NT2/D1 (cell line): ENCODE measurements around the gene RPL37.
"Not testable (repeated sequence)": the region's sequence is repeated elsewhere in the genome, so short reads cannot be mapped to it uniquely, and the experiment has no call there.

Experiments
- DNase-seq: peaks from one replicate; pipeline ENCODE4 v3.0.0-alpha.2; 2011; ENCODE audit warnings: low read depth, low spot score
- H3K27me3 ChIP-seq: 2 replicates; pipeline ENCODE4 v1.6.0; 2011; ENCODE audit warnings: mild to moderate bottlenecking; ENCODE audit not compliant: insufficient read length, insufficient read depth
- H3K36me3 ChIP-seq: 2 replicates; pipeline ENCODE4 v1.6.1; 2011; ENCODE audit warnings: mild to moderate bottlenecking, low read length, mixed read lengths; ENCODE audit not compliant: insufficient read depth, insufficient read length
- H3K4me1 ChIP-seq: 2 replicates; pipeline ENCODE4 v1.5.1; 2011; ENCODE audit not compliant: insufficient read depth, insufficient read length
- H3K4me3 ChIP-seq: 2 replicates; pipeline ENCODE4 v1.5.1; 2011; ENCODE audit warnings: low read depth; ENCODE audit not compliant: insufficient read length
- H3K9ac ChIP-seq: 2 replicates; pipeline ENCODE4 v1.6.0; 2011; ENCODE audit warnings: low read depth; ENCODE audit not compliant: insufficient read length
- H3K9me3 ChIP-seq: 2 replicates; pipeline ENCODE4 v1.5.1; 2011; ENCODE audit warnings: mild to moderate bottlenecking, low read length; ENCODE audit not compliant: insufficient read depth
- SUZ12 ChIP-seq: IDR thresholded peaks from 2 replicates; pipeline ENCODE4 v1.6.1; 2011; ENCODE audit not compliant: insufficient read length, insufficient read depth; ENCODE audit errors: extremely low read depth
- YY1 ChIP-seq: IDR thresholded peaks from 2 replicates; pipeline ENCODE4 v1.6.1; 2011; ENCODE audit not compliant: insufficient read length, insufficient read depth
- ZNF274 ChIP-seq: IDR thresholded peaks from 2 replicates; pipeline ENCODE4 v1.6.1; 2011; ENCODE audit warnings: mild to moderate bottlenecking, low read depth, low read length

The RPL37 gene

DNA sequence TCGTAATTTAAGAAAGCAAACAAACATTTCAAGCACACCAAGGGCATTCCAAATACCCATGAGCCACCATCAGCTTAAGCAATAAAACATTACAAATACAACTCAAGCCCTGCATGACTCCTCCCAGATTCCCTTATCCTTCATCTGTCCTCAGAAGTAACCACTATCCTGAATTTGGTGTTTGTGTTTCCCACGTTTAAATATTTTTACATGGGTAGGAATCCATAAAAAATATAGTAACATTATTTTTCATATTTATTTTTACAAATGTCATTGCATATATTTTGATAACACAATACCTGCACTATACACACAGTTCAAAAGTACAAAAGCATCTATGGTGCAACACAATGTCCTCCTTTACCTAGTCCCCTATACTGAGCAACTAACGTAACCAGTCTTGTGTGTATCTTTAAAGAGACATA is 43.3 kb downstream of the RPL37 start:
- no peak for DNase-seq
- H3K4me1 ChIP-seq, result no peaks in the 10 kb centered on the region
- H3K36me3 ChIP-seq, result peaks cover 11% of the 10 kb centered on the region
- H3K4me3 ChIP-seq, result no peak overlapping the region
- no peaks in the 10 kb centered on the region for H3K9me3 ChIP-seq
- TF ChIP-seq SUZ12, result no peak
- no peak for TF ChIP-seq YY1
- TF ChIP-seq ZNF274, result no peak
- no peaks in the 10 kb centered on the region for H3K27me3 ChIP-seq
- no peak overlapping the region for H3K9ac ChIP-seq

DNA sequence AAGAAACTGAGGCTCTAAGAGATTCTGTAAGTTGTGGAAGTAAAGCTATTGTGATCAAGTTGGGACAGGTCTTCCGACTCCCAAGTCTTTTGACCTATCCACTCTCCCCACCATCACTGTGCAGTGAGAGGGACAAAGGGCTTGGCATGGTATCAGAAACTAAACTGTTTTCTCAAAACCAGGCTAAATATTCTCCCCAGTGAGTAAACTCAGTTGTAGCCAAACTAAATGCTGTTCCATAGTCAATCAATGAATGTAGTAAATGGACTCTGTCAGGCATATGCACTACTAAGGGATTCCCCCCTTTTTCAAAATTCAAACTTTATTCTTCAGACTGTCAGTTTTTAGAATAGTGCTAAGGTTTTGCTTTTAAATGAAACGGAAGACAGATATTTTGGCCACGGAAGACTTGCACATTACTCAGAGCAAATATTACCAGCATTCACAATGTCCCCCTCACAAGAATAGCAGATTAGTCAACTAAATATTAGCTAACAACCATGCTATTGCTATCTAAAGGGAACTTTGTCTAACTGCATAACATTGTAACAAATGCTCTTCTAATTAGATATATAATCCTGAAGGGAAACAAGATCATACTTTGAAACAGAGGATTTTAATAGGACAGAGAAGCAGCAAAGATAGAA is 44.0 kb downstream of the RPL37 start:
- Histone ChIP-seq H3K36me3 (peaks cover 11% of the 10 kb centered on the region), H3K9me3 (no peaks in the 10 kb centered on the region), H3K9ac (no peak overlapping the region), H3K27me3 (no peaks in the 10 kb centered on the region), H3K4me1 (no peaks in the 10 kb centered on the region), H3K4me3 (no peak overlapping the region)
- no peak for DNase-seq
- no peak for TF ChIP-seq SUZ12
- no peak for TF ChIP-seq ZNF274
- TF ChIP-seq YY1, result no peak

DNA sequence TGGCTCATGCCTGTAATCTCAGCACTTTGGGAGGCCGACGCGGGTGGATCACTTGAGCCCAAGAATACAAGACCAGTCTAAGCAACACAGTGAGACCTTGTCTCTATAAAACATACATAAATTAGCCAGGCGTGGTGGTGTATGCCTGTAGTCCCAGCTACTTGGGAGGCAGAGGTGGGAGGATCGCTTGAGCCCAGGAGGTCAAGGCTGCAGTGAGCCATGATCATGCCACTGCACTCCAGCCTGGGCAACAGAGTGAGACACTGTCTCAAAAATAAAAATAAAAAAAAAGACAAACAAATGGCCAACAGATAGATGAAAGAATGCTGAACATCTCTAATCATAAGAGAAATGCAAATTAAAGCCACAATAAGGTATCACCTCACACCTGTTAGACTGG is 46.1 kb downstream of the RPL37 start:
- not testable (repeated sequence) for DNase-seq, H3K27me3 ChIP-seq, H3K4me3 ChIP-seq, H3K9ac ChIP-seq, H3K4me1 ChIP-seq, H3K9me3 ChIP-seq, H3K36me3 ChIP-seq

DNA sequence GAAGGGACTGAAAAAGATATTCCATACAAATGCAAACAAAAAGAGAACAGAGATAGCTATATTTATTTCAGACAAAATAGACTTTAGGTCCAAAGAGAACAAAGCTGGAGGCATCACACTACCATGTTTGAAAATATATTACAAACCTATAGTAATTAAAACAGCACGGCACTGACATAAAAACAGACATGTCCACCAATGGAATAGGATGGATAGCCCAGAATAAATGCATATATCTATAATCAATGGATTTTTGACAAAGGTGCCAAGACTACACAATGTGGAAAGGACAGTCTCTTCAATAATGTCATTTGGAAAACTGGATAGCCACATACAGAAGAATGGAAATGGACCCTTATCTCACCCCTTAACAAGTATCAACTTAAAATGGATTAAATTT is 47.0 kb downstream of the RPL37 start:
- no peaks in the 10 kb centered on the region for H3K9me3 ChIP-seq
- no peak overlapping the region for H3K4me3 ChIP-seq
- no peaks in the 10 kb centered on the region for H3K27me3 ChIP-seq
- H3K4me1 ChIP-seq, result no peaks in the 10 kb centered on the region
- no peak overlapping the region for H3K9ac ChIP-seq
- TF ChIP-seq SUZ12 (no peak), YY1 (no peak), ZNF274 (no peak)
- H3K36me3 ChIP-seq, result peaks cover 4% of the 10 kb centered on the region
- no peak for DNase-seq

DNA sequence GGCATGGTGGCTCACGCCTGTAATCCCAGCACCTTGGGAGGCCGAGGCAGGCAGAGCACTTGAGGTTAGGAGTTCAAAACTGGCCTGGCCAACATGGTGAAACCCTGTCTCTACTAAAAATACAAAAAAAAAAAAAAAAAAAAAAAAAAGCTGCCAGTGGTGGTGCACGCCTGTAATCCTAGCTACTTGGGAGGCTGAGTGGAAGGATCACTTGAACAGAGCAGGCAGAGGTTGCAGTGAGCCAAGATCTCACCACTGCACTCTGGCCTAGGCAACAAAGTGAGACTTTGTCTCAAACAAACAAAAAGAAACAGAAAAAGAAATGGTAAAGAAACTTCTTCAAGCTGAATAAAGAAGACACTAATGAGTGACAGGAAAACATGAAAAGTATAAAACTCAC is 48.4 kb downstream of the RPL37 start:
- H3K36me3 ChIP-seq, DNase-seq, H3K9ac ChIP-seq, H3K27me3 ChIP-seq, H3K4me1 ChIP-seq, H3K4me3 ChIP-seq, H3K9me3 ChIP-seq: not testable (repeated sequence)

DNA sequence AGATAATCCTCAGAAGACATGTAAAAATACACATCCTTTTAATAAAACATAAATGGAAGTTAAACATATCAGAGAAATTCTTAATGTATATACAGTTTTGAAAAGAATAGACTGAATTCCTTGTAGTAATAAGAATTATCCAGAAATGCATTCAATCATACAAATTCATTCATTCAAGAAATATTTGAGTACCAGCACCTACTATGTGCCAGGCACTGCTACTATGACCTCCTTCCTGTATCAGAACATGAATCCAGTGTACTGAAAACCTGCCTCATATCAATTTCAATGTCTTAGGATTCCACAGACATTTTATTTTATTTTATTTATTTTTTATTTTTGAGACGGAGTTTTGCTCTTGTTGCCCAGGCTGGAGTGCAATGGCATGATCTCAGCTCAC is 50.1 kb downstream of the RPL37 start:
- H3K9ac ChIP-seq, result no peak overlapping the region
- no peaks in the 10 kb centered on the region for H3K4me1 ChIP-seq
- H3K9me3 ChIP-seq, result no peaks in the 10 kb centered on the region
- H3K36me3 ChIP-seq, result peaks cover 4% of the 10 kb centered on the region
- H3K4me3 ChIP-seq, result no peak overlapping the region
- H3K27me3 ChIP-seq, result no peaks in the 10 kb centered on the region
- DNase-seq, result no peak
- TF ChIP-seq SUZ12 (no peak), ZNF274 (no peak), YY1 (no peak)

DNA sequence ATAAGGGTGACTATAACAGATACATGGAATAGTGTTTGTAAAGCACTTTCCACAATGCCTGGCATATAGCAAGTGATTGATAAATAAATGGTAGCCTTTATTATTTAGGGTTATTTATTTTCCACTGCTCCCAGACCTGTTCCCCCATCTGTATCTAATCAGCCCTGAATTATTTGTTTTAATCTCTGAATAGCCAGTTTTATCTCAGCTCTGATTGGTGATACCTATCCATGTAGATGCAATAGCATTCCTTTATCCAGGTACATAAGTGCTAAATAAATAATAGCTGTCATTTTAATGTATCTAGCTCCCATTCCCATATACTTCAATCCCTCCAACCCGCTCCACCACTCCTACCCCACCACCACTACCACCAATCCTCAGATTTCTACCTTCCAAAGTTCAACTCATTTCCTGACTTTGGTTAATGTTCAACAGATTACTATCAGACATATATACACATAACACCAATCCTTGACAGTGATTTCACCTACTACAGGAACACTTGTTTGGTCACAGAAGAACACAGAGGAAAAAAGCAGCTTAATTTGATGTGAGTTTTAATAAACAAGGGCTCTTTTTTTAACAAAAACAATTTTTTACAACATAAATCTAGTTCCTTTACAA is 50.9 kb downstream of the RPL37 start:
- no peak for DNase-seq
- Histone ChIP-seq H3K9me3 (no peaks in the 10 kb centered on the region), H3K27me3 (no peaks in the 10 kb centered on the region), H3K36me3 (peaks cover 4% of the 10 kb centered on the region), H3K4me1 (no peaks in the 10 kb centered on the region), H3K4me3 (no peak overlapping the region), H3K9ac (no peak overlapping the region)
- TF ChIP-seq SUZ12 (no peak), YY1 (no peak), ZNF274 (no peak)
